GM12878 (cell line): ENCODE measurements around the gene PKP3. TPM values are rescaled to one million over a fixed set of nuclear protein-coding genes. Genes with fewer than 3 reads are reported as not detected.

Source experiments
- ATAC-seq: fragments of 200-7000 bp; cut with Tn5 transposase; 3 replicates; pipeline ENCODE4 v1.9.1; 2020; ENCODE audit warnings: mild to moderate bottlenecking, moderate library complexity
- BruUV-seq: library from RNA; stranded (reverse); fragments of 400-500 nt; replicated peaks from 2 replicates; lab custom pipeline; 2021; lab: Mats Ljungman, UMichigan
- CTCF ChIA-PET: fragments of 300-600 bp; sonication (Branson Sonifier 250); formaldehyde crosslinking; extraction: SDS; loops from one replicate; lab custom pipeline; 2021; ENCODE audit warnings: inconsistent platforms; lab: Yijun Ruan, JAX
- POLR2A ChIA-PET: fragments of 350-600 bp; formaldehyde crosslinking; extraction: SDS; loops from one replicate; lab custom pipeline; 2021; ENCODE audit warnings: inconsistent platforms; lab: Charles Lee
- RAD21 ChIA-PET: fragments of 300-600 bp; sonication (Branson Sonifier 250); formaldehyde crosslinking; loops from one replicate; lab custom pipeline; 2023; ENCODE audit warnings: antibody characterized with exemption; ENCODE audit not compliant: unreplicated experiment; lab: Charles Lee
- SMC1A ChIA-PET: fragments of 300-600 bp; sonication (Branson Sonifier 250); formaldehyde crosslinking; loops from one replicate; lab custom pipeline; 2023; ENCODE audit not compliant: unreplicated experiment, uncharacterized antibody; lab: Charles Lee
- DNase-seq: peaks from one replicate; pipeline ENCODE4 v3.0.0-alpha.2; 2011; ENCODE audit warnings: low read depth, low spot score
- FAIRE-seq: peaks from 3 replicates; lab custom pipeline; 2011; peaks lifted over from hg19 to GRCh38; lab: Jason Lieb, UNC
- H2AFZ ChIP-seq: 2 replicates; pipeline ENCODE4 v1.6.0; 2011; ENCODE audit warnings: low read depth, low read length, control low read depth; ENCODE audit not compliant: control insufficient read depth
- H3K27ac ChIP-seq: 2 replicates; pipeline ENCODE4 v1.5.1; 2011; ENCODE audit warnings: control low read depth; ENCODE audit not compliant: control insufficient read depth, insufficient read depth
- H3K27me3 ChIP-seq, 2 experiments: replicated peaks in 1 of 2; 2 replicates each; pipeline versions ENCODE4 v1.6.0 to v1.6.1; 2011; ENCODE audit warnings: low read length in 1 of 2; ENCODE audit not compliant: control insufficient read depth in 2 of 2, insufficient read depth in 2 of 2
- H3K36me3 ChIP-seq, 2 experiments: 2 replicates each; pipeline ENCODE4 v1.5.1; 2011; ENCODE audit warnings: low read length in 1 of 2; ENCODE audit not compliant: control insufficient read depth in 2 of 2, insufficient read depth in 2 of 2
- H3K4me1 ChIP-seq: 2 replicates; pipeline ENCODE4 v1.6.1; 2011; ENCODE audit warnings: mild to moderate bottlenecking, low read length, moderate library complexity, mixed read lengths; ENCODE audit not compliant: control insufficient read depth, insufficient read depth
- H3K4me2 ChIP-seq: 2 replicates; pipeline ENCODE4 v1.6.0; 2011; ENCODE audit warnings: control low read depth; ENCODE audit not compliant: control insufficient read depth, insufficient read depth
- H3K4me3 ChIP-seq: fragments of 200-600 bp; sonication (generic); 2 replicates; pipeline ENCODE4 v1.5.1; 2016
- H3K79me2 ChIP-seq: 2 replicates; pipeline ENCODE4 v1.6.0; 2011; ENCODE audit warnings: low read length; ENCODE audit not compliant: control insufficient read depth, insufficient read depth
- H3K9ac ChIP-seq: 2 replicates; pipeline ENCODE4 v1.8.0; 2011; ENCODE audit warnings: low read length, control low read depth, mixed read lengths; ENCODE audit not compliant: control insufficient read depth, insufficient read depth
- H3K9me3 ChIP-seq: replicated peaks from 3 replicates; pipeline ENCODE4 v1.5.1; 2011; ENCODE audit warnings: mild to moderate bottlenecking, low read length; ENCODE audit not compliant: control insufficient read depth, insufficient read depth
- H4K20me1 ChIP-seq: 2 replicates; pipeline ENCODE4 v1.6.0; 2011; ENCODE audit not compliant: control insufficient read depth, insufficient read depth
- NFXL1 ChIP-seq: fragments of 450-650 bp; IDR thresholded peaks from 2 replicates; pipeline ENCODE4 v1.6.1; 2017; ENCODE audit warnings: antibody characterized with exemption, mild to moderate bottlenecking, borderline replicate concordance
- TCF12 ChIP-seq: IDR thresholded peaks from 2 replicates; pipeline ENCODE4 v1.6.1; 2011; ENCODE audit warnings: low read depth, mild to moderate bottlenecking, low read length
- ZNF274 ChIP-seq: IDR thresholded peaks from one replicate; pipeline ENCODE4 v1.8.0; 2011; ENCODE audit not compliant: insufficient read length, insufficient read depth
- WGBS: methylation state at CpG from one replicate; pipeline ENCODE4 v1.1.6; 2016; ENCODE audit warnings: low lambda C conversion rate; ENCODE audit not compliant: insufficient replicate concordance, insufficient coverage; ENCODE audit errors: missing lambda C conversion rate; 5-methylcytosine and 5-hydroxymethylcytosine counted together
- in situ Hi-C: fragments of 300-500 bp; cut with MboI; formaldehyde crosslinking; loops from 9 replicates; pipeline ENCODE4 v1.14.3; 2018; ENCODE audit warnings: mixed read lengths
- intact Hi-C: fragments of 100-400 bp; cut with micrococcal nuclease; formaldehyde crosslinking; loops from one replicate; pipeline ENCODE4 v1.14.2; 2022; ENCODE audit not compliant: unreplicated experiment
- polyA plus RNA-seq, 11 experiments: library from polyadenylated mRNA; depleted of rRNA in 4 of 11; unstranded in 6 of 11; stranded (reverse) in 5 of 11; fragments of >200 nt; fragmentation: Nextera tagmentation in 4 of 11; fragmentation: Illumina TruSeq in 1 of 11; extraction: Ambion mirVana in 4 of 11; extraction: Trizol in 1 of 11; gene quantifications; 1 replicate in 1 of 11; 2 replicates in 10 of 11; pipeline versions ENCODE4 v1.2.1 to v1.2.3, GENCODE V29; 2011 to 2016; ENCODE audit warnings: inconsistent platforms in 2 of 11, missing spikeins in 2 of 11, low read depth in 1 of 11
- total RNA-seq, 4 experiments: library from RNA; depleted of rRNA in 3 of 4; stranded (reverse); fragments of >200 nt in 3 of 4; fragmentation: Illumina TruSeq in 1 of 4; extraction: Trizol in 1 of 4; gene quantifications; 2 replicates each; pipeline versions ENCODE4 v1.2.1 to v1.2.3, GENCODE V29; 2013 to 2021
- TF ChIP-seq, protein P1 (sequence below): fragments of 450-650 bp; IDR thresholded peaks from 2 replicates; pipeline ENCODE4 v1.6.1; 2016; ENCODE audit warnings: mild to moderate bottlenecking
- TF ChIP-seq, protein P2 (sequence below): IDR thresholded peaks from 2 replicates; pipeline ENCODE4 v1.6.1; 2012; ENCODE audit warnings: mild to moderate bottlenecking, low read depth, low read length

The PKP3 gene
- total and polyA plus RNA-seq, 10 of the 15 experiments (the other 5 are each of a cell fraction or from before 2014, with no cell fraction given): 0.45 to 0.90 TPM; not detected in 8

DNA sequence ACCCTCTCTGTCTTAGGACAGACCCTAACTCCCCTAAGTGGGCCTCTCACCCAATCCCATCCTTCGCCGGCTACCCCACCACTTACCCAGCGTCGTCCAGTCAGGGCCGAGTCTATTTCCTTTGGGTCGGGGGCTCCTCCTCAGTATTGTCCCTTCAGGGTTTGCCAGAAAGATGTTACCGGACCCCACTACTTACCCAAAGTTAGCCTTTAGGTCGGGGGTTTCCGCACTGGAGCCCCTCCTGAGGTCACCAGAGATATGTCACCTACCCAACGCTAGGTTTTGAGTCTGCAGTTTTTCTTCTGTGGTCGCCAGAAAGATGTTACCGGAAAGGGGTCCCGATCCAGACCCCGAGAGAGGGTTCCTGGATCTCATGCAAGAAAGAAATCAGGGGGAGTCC lies 42.6 kb upstream of the PKP3 start:
- Histone ChIP-seq H3K9me3 (no peaks in the 10 kb centered on the region; the same call in 2 of the 3 replicates), H3K27me3 (no peaks in the 10 kb centered on the region), H3K4me3 (no peak overlapping the region), H3K36me3 (no peaks in the 10 kb centered on the region), H3K27ac (peak overlapping the region; percentile 81), H2AFZ (no peak overlapping the region; the same call in 1 of the 2 replicates), H3K79me2 (peaks cover 7% of the 10 kb centered on the region), H3K4me1 (peaks cover 64% of the 10 kb centered on the region), H4K20me1 (no peaks in the 10 kb centered on the region), H3K9ac (no peak overlapping the region; the same call in 1 of the 2 replicates), H3K4me2 (peak overlapping the region; percentile 86)
- ATAC-seq (no peak), FAIRE-seq (no peak), DNase-seq (no peak)
- intact Hi-C loops (loop anchor here (10.0 kb wide), 1 partner anchor 87 kb away; no protein-coding TSS in a partner anchor), in situ Hi-C loops (no loop called here)
- 83% methylated on average over 14 of the region's 14 CpGs for WGBS
- ChIA-PET RAD21 (interaction anchor here (1.0 to 1.5 kb wide), 4 partner anchors 22 to 39 kb away, joined by 3 to 8 read pairs (median 6); no protein-coding TSS in a partner anchor), POLR2A (interaction anchor here (1.2 to 1.5 kb wide), 3 partner anchors 21 to 39 kb away, joined by 3 to 16 read pairs (median 7); no protein-coding TSS in a partner anchor), CTCF (interaction anchor here (1.2 to 1.4 kb wide), 2 partner anchors 21 to 24 kb away, joined by 4 to 6 read pairs; no protein-coding TSS in a partner anchor), SMC1A (interaction anchor here (1.6 kb wide), 1 partner anchor 21 kb away, joined by 11 read pairs; no protein-coding TSS in a partner anchor)
- TF ChIP-seq, protein P1, sequence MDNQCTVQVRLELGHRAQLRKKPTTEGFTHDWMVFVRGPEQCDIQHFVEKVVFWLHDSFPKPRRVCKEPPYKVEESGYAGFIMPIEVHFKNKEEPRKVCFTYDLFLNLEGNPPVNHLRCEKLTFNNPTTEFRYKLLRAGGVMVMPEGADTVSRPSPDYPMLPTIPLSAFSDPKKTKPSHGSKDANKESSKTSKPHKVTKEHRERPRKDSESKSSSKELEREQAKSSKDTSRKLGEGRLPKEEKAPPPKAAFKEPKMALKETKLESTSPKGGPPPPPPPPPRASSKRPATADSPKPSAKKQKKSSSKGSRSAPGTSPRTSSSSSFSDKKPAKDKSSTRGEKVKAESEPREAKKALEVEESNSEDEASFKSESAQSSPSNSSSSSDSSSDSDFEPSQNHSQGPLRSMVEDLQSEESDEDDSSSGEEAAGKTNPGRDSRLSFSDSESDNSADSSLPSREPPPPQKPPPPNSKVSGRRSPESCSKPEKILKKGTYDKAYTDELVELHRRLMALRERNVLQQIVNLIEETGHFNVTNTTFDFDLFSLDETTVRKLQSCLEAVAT: no peak
- no peak for TF ChIP-seq ZNF274
- no TSS peak for BruUV-seq

DNA sequence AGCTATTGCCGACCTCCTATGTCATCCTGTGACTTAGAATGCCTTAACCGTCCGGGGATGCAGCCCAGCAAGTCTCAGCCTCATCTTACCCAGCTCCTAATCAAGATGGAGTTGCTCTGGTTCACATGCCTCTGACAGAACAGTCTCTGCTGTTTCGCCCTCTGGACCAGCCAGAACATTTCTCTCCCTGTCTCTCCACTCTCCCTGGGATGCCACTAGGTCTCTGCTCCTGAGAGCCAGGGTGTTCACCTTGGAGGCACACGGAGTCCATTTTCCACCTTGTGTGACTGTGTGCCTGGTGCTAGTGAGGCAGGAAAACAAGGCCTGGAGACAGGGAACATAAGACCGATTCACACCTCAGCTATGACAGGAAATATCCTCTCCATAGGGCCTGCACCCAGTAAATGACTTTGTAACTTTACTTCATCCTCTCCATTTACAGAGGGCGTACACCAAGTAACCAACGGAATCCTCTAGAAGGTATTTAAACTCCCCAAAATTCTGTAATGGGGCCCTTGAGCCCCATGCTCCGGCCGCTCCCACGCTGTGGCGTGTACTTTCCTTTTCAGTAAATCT lies 41.5 kb upstream of the PKP3 start:
- intact Hi-C loops: loop anchor here (10.0 kb wide), 1 partner anchor 88 kb away; no protein-coding TSS in a partner anchor
- in situ Hi-C loops: no loop called here
- TF ChIP-seq TCF12 (no peak), NFXL1 (no peak)
- TF ChIP-seq, protein P2, sequence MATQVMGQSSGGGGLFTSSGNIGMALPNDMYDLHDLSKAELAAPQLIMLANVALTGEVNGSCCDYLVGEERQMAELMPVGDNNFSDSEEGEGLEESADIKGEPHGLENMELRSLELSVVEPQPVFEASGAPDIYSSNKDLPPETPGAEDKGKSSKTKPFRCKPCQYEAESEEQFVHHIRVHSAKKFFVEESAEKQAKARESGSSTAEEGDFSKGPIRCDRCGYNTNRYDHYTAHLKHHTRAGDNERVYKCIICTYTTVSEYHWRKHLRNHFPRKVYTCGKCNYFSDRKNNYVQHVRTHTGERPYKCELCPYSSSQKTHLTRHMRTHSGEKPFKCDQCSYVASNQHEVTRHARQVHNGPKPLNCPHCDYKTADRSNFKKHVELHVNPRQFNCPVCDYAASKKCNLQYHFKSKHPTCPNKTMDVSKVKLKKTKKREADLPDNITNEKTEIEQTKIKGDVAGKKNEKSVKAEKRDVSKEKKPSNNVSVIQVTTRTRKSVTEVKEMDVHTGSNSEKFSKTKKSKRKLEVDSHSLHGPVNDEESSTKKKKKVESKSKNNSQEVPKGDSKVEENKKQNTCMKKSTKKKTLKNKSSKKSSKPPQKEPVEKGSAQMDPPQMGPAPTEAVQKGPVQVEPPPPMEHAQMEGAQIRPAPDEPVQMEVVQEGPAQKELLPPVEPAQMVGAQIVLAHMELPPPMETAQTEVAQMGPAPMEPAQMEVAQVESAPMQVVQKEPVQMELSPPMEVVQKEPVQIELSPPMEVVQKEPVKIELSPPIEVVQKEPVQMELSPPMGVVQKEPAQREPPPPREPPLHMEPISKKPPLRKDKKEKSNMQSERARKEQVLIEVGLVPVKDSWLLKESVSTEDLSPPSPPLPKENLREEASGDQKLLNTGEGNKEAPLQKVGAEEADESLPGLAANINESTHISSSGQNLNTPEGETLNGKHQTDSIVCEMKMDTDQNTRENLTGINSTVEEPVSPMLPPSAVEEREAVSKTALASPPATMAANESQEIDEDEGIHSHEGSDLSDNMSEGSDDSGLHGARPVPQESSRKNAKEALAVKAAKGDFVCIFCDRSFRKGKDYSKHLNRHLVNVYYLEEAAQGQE: no peak

More for the DNA sequence above, 41.5 kb upstream of the PKP3 start:
- ChIA-PET SMC1A (interaction anchor here (0.9 to 4.6 kb wide), 2 partner anchors 22 to 43 kb away, joined by 5 to 44 read pairs; no protein-coding TSS in a partner anchor), CTCF (interaction anchor here (1.2 to 1.9 kb wide), 2 partner anchors 25 to 40 kb away, joined by 4 to 9 read pairs; no protein-coding TSS in a partner anchor), RAD21 (no interaction called here), POLR2A (interaction anchor here (0.7 to 3.9 kb wide), 6 partner anchors 23 to 591 kb away, joined by 3 to 35 read pairs (median 4); partner anchors contain the start of gene SIRT3)
- Histone ChIP-seq H3K27ac (peak overlapping the region; percentile 9; the same call in 1 of the 2 replicates), H3K4me3 (no peak overlapping the region), H3K4me2 (no peak overlapping the region), H3K27me3 (no peaks in the 10 kb centered on the region), H3K36me3 (no peaks in the 10 kb centered on the region), H3K79me2 (peaks cover 7% of the 10 kb centered on the region), H3K9me3 (no peaks in the 10 kb centered on the region; the same call in 2 of the 3 replicates), H2AFZ (no peak overlapping the region; the same call in 1 of the 2 replicates), H3K9ac (no peak overlapping the region), H3K4me1 (peaks cover 60% of the 10 kb centered on the region), H4K20me1 (no peaks in the 10 kb centered on the region)
- no peak for DNase-seq
- no TSS peak for BruUV-seq
- 86% methylated on average over 12 of the region's 12 CpGs for WGBS
- no peak for FAIRE-seq
- ATAC-seq: no peak
